IPS-20b (cell line): ENCODE data around the gene SMU1.

Source experiments
- H3K27ac ChIP-seq: one replicate; pipeline ENCODE4 v1.5.1; 2013; ENCODE audit warnings: low read length
- H3K27me3 ChIP-seq: 2 replicates; pipeline ENCODE4 v1.6.1; 2013; ENCODE audit warnings: mild to moderate bottlenecking, low read length, inconsistent platforms; ENCODE audit not compliant: insufficient read depth
- H3K36me3 ChIP-seq: 2 replicates; pipeline ENCODE4 v1.6.1; 2013; ENCODE audit warnings: low read depth, mild to moderate bottlenecking, inconsistent platforms, low read length, moderate library complexity; ENCODE audit not compliant: insufficient read depth
- H3K4me1 ChIP-seq: 2 replicates; pipeline ENCODE4 v1.6.1; 2013; ENCODE audit warnings: mild to moderate bottlenecking, control low read depth, inconsistent platforms, low read length, moderate library complexity; ENCODE audit not compliant: insufficient read depth
- H3K4me3 ChIP-seq: 2 replicates; pipeline ENCODE4 v1.5.1; 2013; ENCODE audit warnings: mild to moderate bottlenecking, low read length, inconsistent platforms
- H3K9ac ChIP-seq: 2 replicates; pipeline ENCODE4 v1.6.1; 2013; ENCODE audit warnings: low read depth, mild to moderate bottlenecking, inconsistent platforms, low read length, moderate library complexity
- H3K9me3 ChIP-seq: 2 replicates; pipeline ENCODE4 v1.6.1; 2013; ENCODE audit warnings: mild to moderate bottlenecking, low read depth, low read length, inconsistent platforms; ENCODE audit not compliant: insufficient read depth

Gene SMU1

GRCh38 chr9:33080534-33080933 lies 4.1 kb upstream of the SMU1 start:
- no peak overlapping the region; the same call in 1 of the 2 replicates for H3K9ac ChIP-seq
- no peaks in the 10 kb centered on the region for H3K36me3 ChIP-seq
- no peak overlapping the region for H3K27ac ChIP-seq
- no peaks in the 10 kb centered on the region for H3K4me1 ChIP-seq
- no peaks in the 10 kb centered on the region for H3K27me3 ChIP-seq
- H3K9me3 ChIP-seq, result peaks cover 3% of the 10 kb centered on the region; the same call in 1 of the 2 replicates
- H3K4me3 ChIP-seq, result peak overlapping the region; percentile 43; the same call in 1 of the 2 replicates

- Histone ChIP-seq H3K27me3 (no peaks in the 10 kb centered on the region), H3K4me3 (no peak overlapping the region), H3K27ac (no peak overlapping the region), H3K9ac (no peak overlapping the region), H3K36me3 (peaks cover 87% of the 10 kb centered on the region), H3K4me1 (no peaks in the 10 kb centered on the region), H3K9me3 (no peaks in the 10 kb centered on the region)
Observed at GRCh38 chr9:33068991-33069390, 7.5 kb downstream of the SMU1 start.

- Histone ChIP-seq H3K27ac (no peak overlapping the region), H3K9me3 (no peaks in the 10 kb centered on the region), H3K36me3 (peaks cover 86% of the 10 kb centered on the region), H3K4me1 (no peaks in the 10 kb centered on the region), H3K27me3 (no peaks in the 10 kb centered on the region), H3K4me3 (no peak overlapping the region), H3K9ac (no peak overlapping the region)
Observed at GRCh38 chr9:33065157-33066076, 11.1 kb downstream of the SMU1 start.

GRCh38 chr9:33051144-33051543 lies 25.3 kb downstream of the SMU1 start:
- Histone ChIP-seq H3K9me3 (no peaks in the 10 kb centered on the region), H3K9ac (no peak overlapping the region), H3K4me1 (no peaks in the 10 kb centered on the region), H3K27me3 (no peaks in the 10 kb centered on the region), H3K27ac (no peak overlapping the region), H3K36me3 (peaks cover 83% of the 10 kb centered on the region), H3K4me3 (no peak overlapping the region)

- Histone ChIP-seq H3K36me3 (peaks cover 74% of the 10 kb centered on the region), H3K9ac (no peak overlapping the region), H3K4me3 (no peak overlapping the region), H3K27me3 (no peaks in the 10 kb centered on the region), H3K4me1 (peaks cover 2% of the 10 kb centered on the region; the same call in 1 of the 2 replicates), H3K9me3 (no peaks in the 10 kb centered on the region), H3K27ac (no peak overlapping the region)
Observed at GRCh38 chr9:33049680-33050361, 26.7 kb downstream of the SMU1 start.

GRCh38 chr9:33048054-33048465 lies 28.4 kb downstream of the SMU1 start:
- no peak overlapping the region for H3K27ac ChIP-seq
- no peak overlapping the region for H3K4me3 ChIP-seq
- H3K36me3 ChIP-seq, result peaks cover 57% of the 10 kb centered on the region
- H3K4me1 ChIP-seq, result peaks cover 9% of the 10 kb centered on the region; the same call in 1 of the 2 replicates
- H3K9ac ChIP-seq, result no peak overlapping the region
- H3K27me3 ChIP-seq, result no peaks in the 10 kb centered on the region
- H3K9me3 ChIP-seq, result no peaks in the 10 kb centered on the region

- Histone ChIP-seq H3K27me3 (no peaks in the 10 kb centered on the region), H3K27ac (no peak overlapping the region), H3K9me3 (no peaks in the 10 kb centered on the region), H3K4me1 (peaks cover 10% of the 10 kb centered on the region; the same call in 1 of the 2 replicates), H3K4me3 (no peak overlapping the region), H3K36me3 (peaks cover 39% of the 10 kb centered on the region), H3K9ac (no peak overlapping the region)
Observed at GRCh38 chr9:33046061-33046460, 30.4 kb downstream of the SMU1 start.

GRCh38 chr9:33044677-33045282 lies 31.7 kb downstream of the SMU1 start:
- Histone ChIP-seq H3K9ac (peak overlapping the region; percentile 32; the same call in 1 of the 2 replicates), H3K27ac (no peak overlapping the region), H3K9me3 (no peaks in the 10 kb centered on the region), H3K4me3 (peak overlapping the region; percentile 68), H3K4me1 (peaks cover 10% of the 10 kb centered on the region; the same call in 1 of the 2 replicates), H3K27me3 (no peaks in the 10 kb centered on the region), H3K36me3 (peaks cover 46% of the 10 kb centered on the region)

- H3K9me3 ChIP-seq, result no peaks in the 10 kb centered on the region
- H3K4me1 ChIP-seq, result peaks cover 10% of the 10 kb centered on the region; the same call in 1 of the 2 replicates
- no peak overlapping the region for H3K27ac ChIP-seq
- H3K9ac ChIP-seq, result peak overlapping the region; percentile 32; the same call in 1 of the 2 replicates
- peak overlapping the region; percentile 68 for H3K4me3 ChIP-seq
- H3K36me3 ChIP-seq, result peaks cover 47% of the 10 kb centered on the region
- no peaks in the 10 kb centered on the region for H3K27me3 ChIP-seq
Observed at GRCh38 chr9:33044162-33044673, 32.3 kb downstream of the SMU1 start.

- peak overlapping the region; percentile 68 for H3K4me3 ChIP-seq
- H3K27me3 ChIP-seq, result no peaks in the 10 kb centered on the region
- peaks cover 10% of the 10 kb centered on the region; the same call in 1 of the 2 replicates for H3K4me1 ChIP-seq
- no peak overlapping the region for H3K27ac ChIP-seq
- no peaks in the 10 kb centered on the region for H3K9me3 ChIP-seq
- peak overlapping the region; percentile 32; the same call in 1 of the 2 replicates for H3K9ac ChIP-seq
- H3K36me3 ChIP-seq, result peaks cover 47% of the 10 kb centered on the region
Observed at GRCh38 chr9:33043671-33044070, 32.8 kb downstream of the SMU1 start.

GRCh38 chr9:33042473-33042872 lies 34.0 kb downstream of the SMU1 start:
- Histone ChIP-seq H3K4me3 (no peak overlapping the region), H3K27me3 (no peaks in the 10 kb centered on the region), H3K27ac (no peak overlapping the region), H3K36me3 (peaks cover 49% of the 10 kb centered on the region), H3K4me1 (peaks cover 10% of the 10 kb centered on the region; the same call in 1 of the 2 replicates), H3K9me3 (no peaks in the 10 kb centered on the region), H3K9ac (no peak overlapping the region)
